NCI-H446 (cell line): ENCODE results near the gene TRIP13.
"Not testable (repeated sequence)": the region's sequence is repeated elsewhere in the genome, so short reads cannot be mapped to it uniquely, and the experiment has no call there.

Experiments used
- DNase-seq, 2 experiments: peaks; one replicate each; lab custom pipeline; 2025; lab: John Stamatoyannopoulos, UW

The TRIP13 gene

DNA sequence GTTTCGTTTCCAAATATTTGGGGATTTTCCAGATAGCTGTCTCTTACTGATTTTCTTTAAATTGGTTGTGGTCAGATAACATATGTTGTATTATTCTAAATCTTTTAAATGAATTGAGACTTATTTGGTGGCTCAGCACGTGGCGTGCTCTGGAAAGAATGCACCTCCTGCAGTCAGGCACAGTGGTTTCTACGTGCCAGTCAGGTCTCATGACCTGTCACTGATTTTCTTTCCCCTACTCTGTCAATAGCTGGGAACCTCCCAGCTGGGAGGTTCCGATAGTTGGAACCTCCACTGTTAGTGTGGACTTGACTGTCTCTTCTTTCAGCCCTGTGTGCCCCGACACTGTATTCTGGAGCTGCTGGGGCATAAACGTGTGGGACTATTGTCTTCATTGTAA, 27.6 kb downstream of the TRIP13 start:
- DNase-seq, result no peak

DNA sequence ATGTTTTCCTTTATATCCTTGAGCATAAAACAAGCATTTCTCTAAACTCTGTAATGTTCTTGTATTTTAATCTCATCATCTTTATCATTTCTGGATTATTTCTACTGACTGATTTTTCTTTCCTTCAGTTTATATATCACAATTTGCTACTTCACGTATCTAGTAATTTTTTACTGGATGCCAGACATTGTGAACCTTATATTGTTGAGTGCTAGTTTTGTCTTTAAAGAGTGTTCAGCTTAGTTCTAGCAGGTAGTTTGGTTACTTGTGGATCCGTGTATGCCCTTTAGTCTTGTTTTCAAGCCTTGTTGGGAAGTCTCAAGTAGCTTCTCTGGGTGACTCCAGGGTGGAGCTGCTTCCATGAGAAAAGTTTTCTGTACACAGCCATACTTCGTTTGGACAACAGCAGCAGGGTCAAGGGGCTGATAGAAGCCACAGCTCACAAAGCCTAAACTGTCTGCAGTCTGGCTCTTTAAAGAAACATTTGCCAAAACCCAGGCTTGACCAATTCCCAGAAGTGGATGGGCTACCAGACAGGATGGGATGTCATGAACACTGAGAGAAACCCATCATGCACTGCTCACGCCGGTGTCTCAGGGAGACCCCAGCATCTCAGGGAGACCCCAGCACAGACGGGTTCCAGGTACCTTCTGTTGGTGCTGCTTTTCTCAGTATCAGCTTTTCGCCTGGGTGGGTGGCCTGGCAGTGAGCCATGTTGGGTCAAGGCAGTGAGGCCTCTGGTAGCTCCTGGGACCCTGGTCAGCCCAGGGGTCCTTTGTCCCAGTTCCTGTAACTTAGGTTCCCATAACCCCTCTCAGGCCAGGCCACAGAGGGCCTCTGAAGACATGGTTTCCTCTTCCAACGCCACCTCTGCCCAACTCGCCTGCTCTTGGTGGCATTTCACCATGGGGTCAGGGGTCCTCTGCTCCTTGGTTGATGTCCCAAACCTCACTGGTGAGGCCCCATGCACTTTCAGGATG, 29.1 kb downstream of the TRIP13 start:
- DNase-seq, result no peak

DNA sequence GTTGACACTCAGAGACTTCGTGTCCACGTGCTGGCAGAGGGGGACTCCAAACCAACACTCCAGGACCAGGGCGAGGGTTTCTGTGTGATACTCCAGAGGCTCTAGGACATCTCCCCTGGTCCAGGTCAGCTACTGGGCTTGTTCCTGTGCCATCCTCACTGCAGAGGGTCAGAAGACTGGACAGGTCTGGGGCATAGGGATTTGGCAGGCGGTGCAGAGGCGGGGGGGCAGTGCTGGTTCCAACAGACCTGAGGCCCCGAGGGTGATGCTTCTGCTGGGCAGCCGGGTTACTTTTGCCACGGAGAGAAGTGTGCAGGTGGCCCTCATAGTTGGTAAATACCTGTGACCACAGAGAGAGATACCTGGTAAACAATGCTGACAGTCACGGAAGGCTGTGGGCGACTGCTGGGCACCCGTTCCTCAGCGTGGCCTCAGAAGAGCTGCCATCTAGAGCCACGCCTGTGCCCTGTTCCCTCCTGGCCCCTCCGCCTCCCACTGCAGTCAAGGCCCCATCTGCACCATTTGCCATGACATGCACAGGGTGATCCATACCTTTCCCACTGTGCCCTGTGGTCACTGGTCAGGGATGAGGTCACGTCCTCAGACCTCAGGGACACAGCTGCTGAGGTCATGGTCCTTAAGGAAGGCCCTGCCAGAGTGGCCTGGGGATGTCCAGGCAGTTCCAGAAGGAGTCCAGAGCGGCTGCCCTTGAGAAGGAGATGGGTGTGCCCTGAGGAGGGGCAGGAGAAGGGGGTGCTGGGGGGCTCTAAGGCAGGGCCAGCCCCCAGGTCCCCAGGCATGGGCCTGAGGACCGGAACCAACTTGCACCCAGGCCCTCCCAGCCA, 30.0 kb downstream of the TRIP13 start:
- no peak for DNase-seq

DNA sequence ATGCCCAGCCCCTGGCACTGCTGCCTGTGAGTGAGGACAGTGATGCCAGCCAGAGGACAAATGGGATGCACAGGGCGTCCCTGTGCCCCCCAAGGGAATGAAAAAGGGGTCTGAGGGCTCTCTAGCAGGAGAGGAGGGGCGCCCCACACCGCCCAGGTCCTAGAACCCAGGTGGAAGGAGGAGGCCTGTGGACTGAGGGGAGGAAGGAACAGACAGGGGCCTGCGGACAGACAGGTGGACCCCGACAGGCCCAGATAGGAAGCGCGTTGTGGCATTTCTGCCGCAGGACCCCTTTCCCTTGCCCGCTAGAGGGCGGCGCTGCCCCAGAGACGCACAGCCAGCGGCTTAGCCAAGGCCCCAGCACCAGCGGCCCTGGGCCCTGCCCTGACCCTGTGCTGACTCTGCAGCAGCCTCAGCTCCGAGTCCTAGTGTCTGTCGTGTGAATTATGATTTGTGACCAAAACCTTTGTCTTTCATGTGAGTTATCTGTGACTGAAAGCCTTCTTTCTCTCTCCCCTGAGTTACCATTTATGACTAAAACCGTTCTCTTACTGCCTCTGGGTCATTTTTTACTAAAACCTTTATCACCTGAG, 30.7 kb downstream of the TRIP13 start:
- peak; percentile 25 to 88 for DNase-seq

DNA sequence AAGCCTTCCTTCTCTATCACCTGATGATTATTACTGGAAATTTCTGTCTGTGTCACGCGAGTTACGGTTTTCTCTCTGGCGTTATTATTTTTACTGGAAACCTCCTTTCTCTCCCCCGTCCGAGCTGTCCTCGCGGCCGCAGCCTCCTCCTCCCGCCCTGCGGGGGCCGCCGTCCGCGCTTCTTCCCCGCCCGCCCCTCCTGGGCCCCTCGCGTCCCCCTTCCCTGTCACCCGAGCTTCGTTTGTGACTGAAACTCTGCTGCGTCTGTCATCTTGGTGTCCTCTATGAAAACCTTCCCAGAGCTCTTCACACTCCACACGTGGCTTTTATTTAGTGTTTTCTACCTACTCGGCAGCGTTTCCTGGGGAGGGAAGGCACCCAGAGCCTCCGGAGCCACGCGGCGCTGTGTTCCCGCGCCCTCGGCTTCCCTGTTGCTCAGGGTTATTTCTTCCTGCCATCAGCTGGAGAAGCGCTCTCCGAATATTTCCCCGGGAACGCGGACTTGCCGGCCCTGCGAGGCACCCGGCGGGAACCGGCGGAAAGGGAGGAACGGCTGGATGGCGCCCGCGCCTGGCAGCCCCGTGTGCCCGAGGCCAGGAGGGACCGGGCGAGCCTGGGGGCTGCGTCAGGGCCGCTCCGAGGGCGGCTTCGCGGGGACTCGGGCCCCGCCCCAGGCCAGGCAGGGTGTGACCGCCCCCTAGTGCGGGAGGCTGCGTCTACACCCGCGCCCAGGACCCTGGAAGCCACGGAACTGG, 33.9 kb downstream of the TRIP13 start:
- DNase-seq, result no peak

DNA sequence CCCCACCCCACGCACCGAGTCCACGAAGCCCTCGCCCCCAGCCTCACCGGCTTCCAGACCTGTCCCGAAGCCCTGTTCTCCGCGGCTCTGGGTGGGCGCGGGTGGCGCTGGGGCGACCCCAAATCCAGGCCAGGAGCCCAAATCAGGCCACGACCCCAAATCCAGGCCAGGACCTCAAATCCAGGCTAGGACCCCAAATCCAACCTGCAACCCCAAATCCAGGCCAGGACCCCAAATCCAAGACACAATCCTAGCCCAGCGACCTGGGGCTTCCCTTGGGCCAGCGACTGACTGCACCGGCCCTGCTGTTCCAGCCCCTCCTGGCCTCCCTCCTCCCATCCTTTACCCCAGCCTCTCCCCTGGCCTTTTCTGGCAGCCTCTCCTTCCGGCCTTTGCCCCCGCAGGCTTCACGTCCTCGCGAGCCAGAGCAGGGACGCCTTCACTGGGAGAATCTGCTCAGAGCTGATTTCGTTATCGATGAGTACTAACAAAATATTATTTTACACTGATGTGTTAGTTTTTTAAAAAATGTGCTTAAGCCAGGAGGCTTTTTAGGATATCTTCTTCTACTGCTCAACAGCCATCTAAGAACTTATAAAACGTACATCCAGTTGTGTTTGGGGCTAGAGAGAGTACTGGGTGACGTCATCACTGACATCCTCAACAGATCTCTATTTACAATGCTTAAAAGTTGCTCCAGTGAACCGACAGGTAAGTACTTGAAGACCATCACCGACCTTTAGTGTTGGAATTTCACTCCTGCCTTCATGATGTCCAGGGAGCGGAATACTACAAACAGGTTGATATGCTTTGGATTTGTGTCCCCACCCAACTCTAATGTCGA, 34.7 kb downstream of the TRIP13 start:
- no peak for DNase-seq

DNA sequence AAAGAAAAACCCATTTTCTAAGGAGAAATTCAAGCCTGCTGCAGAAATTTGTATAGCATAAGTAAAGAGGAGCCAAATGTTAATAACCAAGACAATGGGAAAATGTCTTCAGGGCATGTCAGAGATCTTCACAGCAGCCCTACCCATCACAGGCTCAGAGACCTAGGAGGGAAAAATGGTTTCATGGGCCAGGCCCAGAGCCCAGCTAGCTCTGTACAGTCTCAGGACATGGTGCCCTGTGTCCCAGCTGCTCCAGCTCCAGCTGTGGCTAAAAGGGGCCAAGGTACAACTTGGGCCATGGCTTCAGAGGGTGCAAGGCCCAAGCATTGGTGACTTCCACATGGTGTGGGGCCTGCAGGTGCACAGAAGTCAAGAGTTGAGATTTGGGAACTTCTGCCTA, 36.5 kb downstream of the TRIP13 start:
- not testable (repeated sequence) for DNase-seq

DNA sequence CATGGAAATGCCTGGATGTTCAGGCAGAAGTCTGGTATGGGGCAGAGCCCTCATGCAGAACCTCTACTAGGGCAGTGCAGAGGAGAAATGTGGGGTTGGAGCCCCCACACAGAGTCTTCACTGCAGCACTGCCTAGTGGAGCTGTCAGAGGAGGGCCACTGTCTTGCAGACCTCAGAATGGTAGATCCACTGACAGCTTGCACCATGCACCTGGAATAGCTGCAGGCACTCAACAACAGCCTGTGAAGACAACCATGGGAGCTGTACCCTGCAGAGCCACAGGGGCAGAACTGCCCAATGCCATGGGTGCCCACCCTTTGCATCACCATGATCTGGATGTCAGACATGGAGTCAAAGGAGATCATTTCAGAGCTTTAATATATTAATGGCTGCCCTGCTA, 36.9 kb downstream of the TRIP13 start:
- no peak for DNase-seq

DNA sequence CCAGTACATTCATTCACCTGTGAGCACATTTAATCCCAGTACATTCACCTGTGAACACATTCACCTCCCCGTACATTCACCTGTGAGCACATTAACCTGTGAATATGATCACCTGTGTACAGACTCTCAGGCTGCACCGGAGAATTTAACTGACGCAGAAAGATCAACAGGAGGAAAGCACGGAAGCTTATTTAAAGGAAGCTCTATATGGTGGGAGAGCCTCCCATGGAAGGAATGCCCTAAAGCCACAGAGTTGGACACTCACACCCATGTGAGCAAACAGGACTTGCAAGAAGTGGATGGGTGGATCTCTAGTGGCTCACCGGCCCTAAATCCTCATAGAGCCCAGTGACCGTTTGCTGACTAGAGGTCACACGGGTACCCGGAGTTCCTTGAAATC, 38.2 kb downstream of the TRIP13 start:
- no peak for DNase-seq

DNA sequence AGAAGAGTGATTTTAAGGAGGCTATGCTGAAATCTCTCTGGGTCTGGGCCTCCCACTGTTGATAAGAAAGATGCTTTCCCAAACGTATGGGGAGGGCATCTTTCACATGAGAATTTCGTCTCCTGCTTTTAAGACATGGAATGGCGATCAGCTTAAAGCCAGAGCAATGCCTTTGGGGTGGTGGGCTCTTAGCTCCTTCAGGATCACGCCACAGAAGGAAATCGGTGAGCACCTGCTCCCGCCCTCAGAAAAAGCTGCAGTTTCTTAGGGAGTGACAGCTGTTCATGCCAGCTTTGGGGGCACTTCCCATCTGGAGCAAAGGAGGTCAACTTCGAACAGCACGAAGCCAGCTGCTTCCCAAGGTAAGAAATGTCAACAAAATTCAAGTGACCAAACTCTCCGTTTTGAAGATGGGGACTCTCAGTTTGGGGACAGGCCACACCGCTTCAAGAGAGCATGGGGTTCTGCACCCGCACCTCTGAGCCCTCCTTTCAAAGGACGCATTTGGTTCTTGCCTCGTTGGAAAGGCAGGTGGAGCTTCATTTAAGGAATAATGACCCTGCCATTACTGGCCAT, 39.0 kb downstream of the TRIP13 start:
- DNase-seq, result no peak

DNA sequence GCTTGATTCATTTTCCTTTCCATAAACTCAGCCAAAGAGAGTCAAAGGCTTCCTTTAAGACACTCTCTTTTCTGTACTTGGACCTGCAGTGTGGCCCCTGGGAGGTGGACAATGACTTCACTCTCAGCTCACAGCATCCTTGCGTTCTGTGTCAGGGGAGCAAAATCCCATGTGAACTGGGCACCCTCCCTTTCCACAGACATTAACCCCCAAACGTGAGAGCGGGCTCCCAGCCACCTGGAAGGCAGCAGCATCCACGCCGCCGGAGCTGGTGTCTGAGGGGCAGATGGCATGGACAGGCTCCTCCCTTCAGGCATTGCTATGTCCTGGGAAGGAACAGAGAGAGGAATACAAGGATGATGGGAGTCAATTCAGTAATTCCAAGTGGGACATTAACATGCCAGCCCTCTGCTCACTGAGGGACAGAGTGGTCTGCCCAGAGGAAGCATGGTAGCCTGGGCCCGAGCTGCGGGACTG, 39.5 kb downstream of the TRIP13 start:
- no peak for DNase-seq

DNA sequence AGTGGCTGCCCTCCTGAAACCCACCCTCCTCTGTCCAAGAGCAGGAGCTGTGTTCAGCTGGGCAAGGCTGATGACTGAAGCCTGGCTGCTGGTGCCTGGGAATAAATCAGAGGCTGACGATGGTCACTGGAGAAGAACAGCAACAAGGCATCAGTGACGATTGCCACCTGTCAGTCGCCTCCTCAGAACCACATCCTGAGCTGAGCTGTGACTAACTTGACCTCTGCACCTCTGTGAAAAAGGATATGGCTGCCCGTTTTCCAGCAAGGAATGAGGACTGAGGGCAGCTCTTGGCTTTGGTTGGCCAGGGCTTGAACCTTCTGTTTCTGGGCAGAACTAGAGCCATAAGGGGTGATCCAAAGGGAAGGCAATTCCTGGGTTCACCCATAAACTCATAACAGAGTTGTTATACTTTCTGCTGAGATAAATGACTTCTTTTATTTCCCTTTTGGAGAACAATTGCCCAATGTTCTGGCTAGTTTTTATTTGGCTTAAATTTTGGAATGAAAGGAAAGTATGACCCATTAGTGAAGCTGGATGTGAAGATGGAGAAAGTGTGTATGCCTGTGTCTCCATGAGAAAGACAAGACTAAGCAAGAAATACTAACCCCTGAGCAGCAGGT, 40.1 kb downstream of the TRIP13 start:
- no peak for DNase-seq

DNA sequence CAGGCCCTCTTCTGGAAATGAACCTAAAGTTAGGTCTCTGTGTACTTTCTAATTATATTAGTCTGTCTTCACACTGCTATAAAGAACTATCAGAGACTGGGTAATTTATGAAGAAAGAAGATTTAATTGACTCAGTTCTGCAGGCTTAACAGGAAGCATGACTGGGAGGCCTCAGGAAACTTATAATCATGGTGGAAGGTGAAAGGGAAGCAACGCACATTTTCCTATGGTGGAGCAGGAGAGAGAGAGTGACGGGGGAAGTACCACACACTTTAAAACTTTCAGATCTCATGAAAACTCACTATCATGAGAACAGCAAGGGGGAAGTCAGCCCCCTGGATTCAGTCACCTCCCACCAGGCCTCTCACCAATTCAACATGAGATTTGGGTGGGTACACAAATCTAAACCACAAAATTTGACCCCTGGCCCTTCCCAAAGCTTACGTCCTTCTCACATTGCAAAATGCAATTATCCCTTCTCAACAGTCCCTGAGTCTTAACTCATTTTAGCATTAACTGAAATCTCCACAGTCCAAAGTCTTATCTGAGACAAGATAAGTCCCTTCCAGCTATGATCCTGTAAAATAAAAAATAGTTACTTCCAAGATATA, 40.7 kb downstream of the TRIP13 start:
- DNase-seq, result no peak

DNA sequence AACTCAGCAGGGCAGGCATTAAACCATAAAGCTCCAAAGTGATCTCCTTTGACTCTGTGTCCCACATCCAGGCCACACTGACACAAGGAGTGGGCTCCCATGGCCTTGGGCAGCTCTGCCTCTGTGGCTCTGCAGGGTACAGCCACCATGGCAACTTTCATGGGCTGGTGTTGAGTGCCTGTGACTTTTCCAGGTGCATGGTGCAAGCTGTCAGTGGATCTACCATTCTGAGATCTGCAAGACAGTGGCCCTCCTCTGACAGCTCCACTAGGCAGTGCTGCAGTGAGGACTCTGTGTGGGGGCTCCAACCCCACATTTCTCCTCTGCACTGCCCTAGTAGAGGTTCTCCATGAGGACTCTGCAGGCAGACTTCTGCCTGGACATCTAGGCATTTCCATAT, 41.3 kb downstream of the TRIP13 start:
- not testable (repeated sequence) for DNase-seq

DNA sequence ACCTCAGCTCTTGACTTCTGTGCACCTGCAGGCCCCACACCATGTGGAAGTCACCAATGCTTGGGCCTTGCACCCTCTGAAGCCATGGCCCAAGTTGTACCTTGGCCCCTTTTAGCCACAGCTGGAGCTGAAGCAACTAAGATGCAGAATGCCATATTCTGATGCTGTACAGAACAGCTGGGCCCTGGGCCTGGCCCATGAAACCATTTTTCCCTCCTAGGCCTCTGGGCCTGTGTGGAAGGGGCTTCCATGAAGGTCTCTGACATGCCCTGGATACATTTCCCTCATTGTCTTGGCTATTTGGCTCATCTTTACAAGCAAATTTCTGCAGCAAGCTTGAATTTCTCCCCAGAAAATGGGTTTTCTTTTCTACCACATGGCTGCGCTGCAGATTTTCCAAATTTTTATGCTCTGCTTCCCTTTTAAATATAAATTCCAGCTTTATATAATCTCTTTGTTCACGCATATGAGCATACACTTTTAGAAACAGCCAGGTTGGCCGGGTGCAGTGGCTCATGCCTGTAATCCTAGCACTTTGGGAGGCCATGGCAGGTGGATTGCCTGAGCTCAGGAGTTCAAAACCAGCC, 41.8 kb downstream of the TRIP13 start:
- DNase-seq, result not testable (repeated sequence)

DNA sequence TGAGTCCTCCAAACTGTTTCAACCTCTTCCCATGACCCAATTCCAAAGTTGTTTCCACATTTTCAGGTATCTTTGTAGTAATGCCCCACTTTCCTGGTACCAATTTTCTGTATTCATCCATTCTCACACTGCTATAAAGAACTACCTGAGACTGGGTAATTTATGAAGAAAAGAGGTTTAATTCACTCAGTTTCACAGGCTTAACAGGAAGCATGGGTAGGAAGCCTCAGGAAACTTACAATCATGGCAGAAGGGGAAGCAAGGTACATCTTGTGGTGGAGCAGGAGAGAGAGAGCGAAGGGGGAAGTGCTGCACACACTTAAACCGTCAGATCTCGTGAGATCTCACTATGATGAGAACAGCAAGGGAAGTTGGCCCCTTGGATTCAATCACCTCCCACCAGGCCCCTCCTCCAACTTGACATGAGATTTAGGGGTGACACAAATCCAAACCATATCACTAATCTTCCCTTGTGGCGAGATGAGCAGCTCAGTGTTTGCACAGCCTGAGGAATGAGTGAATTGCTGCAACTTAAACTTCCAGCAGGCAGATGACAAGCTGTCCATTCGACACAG, 42.9 kb downstream of the TRIP13 start:
- no peak for DNase-seq

DNA sequence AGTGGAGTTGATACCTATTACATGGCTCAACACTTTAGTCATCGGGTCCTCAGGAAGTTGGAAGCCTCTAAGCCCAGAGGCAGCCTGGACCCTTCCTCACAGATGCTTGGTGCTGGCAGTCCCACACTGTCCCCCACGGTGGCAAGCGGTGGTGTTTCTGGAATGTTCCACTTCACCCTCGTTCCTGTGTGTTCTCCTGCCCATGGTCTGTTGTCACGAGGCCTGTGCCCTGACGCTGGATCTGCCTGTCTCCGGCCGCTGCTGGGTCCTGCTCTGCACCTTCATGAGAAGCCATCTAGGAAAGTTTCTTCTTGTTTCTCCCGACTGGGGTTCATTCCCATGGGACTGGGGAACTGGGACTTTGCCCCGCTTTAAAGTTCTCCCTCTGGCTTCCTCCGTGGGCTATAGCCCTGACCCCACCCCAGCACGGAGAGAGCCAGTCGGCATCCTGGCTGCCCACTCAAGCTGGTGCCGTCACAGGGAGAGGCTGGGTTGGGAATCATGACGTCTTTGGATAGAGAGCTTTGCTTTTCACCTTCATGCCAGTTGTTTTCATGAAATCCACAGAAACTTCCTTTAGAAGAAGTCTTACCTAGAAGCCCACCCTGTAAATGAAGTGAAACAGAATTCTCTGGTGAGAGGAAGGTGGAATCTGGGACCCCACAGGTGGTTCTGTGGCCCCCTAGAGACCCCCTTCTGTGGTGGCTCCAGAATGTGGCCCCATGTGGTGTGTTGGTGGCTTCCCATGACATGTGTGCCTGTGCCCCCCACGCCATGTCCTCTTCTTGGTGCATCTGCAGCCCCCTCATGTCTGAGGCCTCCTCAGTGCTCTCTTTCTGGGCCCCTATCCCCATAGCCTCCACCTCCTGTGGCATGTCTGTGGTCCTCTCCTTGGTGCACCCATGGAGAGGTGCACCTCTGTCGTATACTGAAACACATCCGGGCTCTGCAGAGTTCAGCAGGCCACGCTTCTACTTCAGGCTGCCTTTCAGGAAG, 43.8 kb downstream of the TRIP13 start:
- no peak for DNase-seq
